Coronary artery (tissue), 2 donors: ENCODE measurements around the gene CDC45.

Experiments
- DNase-seq: peaks from one replicate; pipeline ENCODE4 v3.0.0-alpha.2; 2017; ENCODE audit warnings: low spot score
- H3K27ac ChIP-seq, 2 donors: fragments of 200-600 bp; sonication (generic); one replicate each; pipeline ENCODE4 v1.5.1; 2016 to 2019
- H3K4me3 ChIP-seq: fragments of 200-600 bp; sonication (generic); 2 replicates; pipeline ENCODE4 v1.5.1; 2016; ENCODE audit warnings: mild to moderate bottlenecking, moderate library complexity
- CTCF ChIP-seq: fragments of 200-600 bp; sonication (generic); IDR thresholded peaks from one replicate; pipeline ENCODE4 v1.5.1; 2019; ENCODE audit warnings: antibody characterized with exemption

CDC45 gene

DNA sequence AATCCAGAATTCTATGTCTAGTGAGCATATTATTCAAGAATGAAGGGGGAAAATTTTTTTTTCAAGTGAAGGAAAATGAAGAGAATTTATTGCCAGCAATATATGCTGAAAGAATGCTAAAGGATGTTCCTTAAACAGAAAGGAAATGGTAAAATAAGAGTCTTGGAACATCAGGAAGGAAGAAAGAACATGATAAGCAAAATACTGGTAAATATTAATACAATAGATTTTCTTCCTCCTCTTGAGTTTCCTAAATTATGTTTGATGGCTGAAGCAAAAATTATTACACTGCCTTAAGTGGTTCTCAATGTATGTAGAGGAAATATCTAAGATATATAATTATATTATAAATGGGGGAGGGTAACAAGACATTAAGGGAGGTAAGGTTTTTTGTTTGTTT lies 54.1 kb downstream of the CDC45 start:
- no peak for DNase-seq
- TF ChIP-seq CTCF: no peak
- no peak overlapping the region for H3K4me3 ChIP-seq

GRCh38 chr22:19535001-19535400 lies 55.3 kb downstream of the CDC45 start:
- Histone ChIP-seq H3K27ac (no peak overlapping the region), H3K4me3 (no peak overlapping the region)
- TF ChIP-seq CTCF: no peak
- no peak for DNase-seq

More for the DNA sequence above, 54.1 kb downstream of the CDC45 start:
- no peak overlapping the region for H3K27ac ChIP-seq

DNA sequence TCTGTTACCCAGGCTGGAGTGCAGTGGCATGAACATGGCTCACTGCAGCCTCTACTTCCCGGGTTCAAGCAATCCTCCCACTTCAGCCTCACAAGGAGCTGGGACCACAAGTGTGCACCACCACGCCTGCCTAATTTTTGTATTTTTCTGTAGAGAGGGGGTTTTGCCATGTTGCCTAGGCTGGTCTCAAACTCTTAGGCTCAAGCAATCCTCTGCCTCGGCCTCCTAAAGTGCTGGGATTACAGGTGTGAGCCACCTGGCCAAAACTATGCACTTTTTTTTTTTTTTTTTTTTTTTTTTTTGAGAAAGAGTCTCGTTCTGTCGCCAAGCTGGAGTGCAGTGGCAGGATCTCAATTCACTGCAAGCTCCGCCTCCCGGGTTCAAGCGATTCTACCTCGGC lies 56.8 kb downstream of the CDC45 start:
- no peak for DNase-seq
- Histone ChIP-seq H3K27ac (no peak overlapping the region), H3K4me3 (no peak overlapping the region)
- TF ChIP-seq CTCF: no peak

GRCh38 chr22:19537941-19538488 lies 58.3 kb downstream of the CDC45 start:
- DNase-seq: no peak
- TF ChIP-seq CTCF: no peak
- H3K4me3 ChIP-seq: no peak overlapping the region

GRCh38 chr22:19540394-19540793 lies 60.7 kb downstream of the CDC45 start:
- H3K27ac ChIP-seq: no peak overlapping the region
- TF ChIP-seq CTCF: no peak
- no peak overlapping the region for H3K4me3 ChIP-seq
- DNase-seq: no peak

More at GRCh38 chr22:19537941-19538488, 58.3 kb downstream of the CDC45 start:
- no peak overlapping the region for H3K27ac ChIP-seq

GRCh38 chr22:19543970-19544708 lies 64.4 kb downstream of the CDC45 start:
- TF ChIP-seq CTCF: no peak
- DNase-seq: no peak
- H3K4me3 ChIP-seq: no peak overlapping the region
- H3K27ac ChIP-seq: no peak overlapping the region

DNA sequence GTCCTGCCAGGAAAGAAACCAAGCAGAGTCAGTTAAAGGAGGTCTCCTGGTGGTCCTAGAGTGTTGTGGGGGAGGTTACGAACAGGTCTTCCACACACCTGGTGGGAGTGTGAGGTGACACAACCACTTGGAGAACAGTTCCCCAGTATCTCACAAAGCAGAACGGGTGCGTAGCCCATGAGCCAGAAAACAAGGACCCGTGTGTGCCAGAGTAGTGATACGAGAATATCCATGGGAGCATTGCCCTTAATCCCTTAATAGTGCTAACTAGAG lies 66.2 kb downstream of the CDC45 start:
- Histone ChIP-seq H3K27ac (no peak overlapping the region), H3K4me3 (no peak overlapping the region)
- DNase-seq: no peak
- no peak for TF ChIP-seq CTCF
